Tibial nerve (tissue), 3 donors: Measurements from ENCODE around the gene GRK2.

Source experiments
- CTCF ChIP-seq, 5 experiments: fragments of 200-600 bp in 3 of 5; fragments of 450-650 bp in 2 of 5; sonication (generic) in 3 of 5; IDR thresholded peaks; one replicate each; pipeline ENCODE4 v1.5.1; 2016 to 2019; ENCODE audit warnings: antibody characterized with exemption in 5 of 5, mild to moderate bottlenecking in 3 of 5, moderate library complexity in 2 of 5
- POLR2A ChIP-seq, 2 donors: fragments of 450-650 bp; IDR thresholded peaks; one replicate each; pipeline ENCODE4 v1.6.1; 2017; ENCODE audit warnings: antibody characterized with exemption in 2 of 2, mild to moderate bottlenecking in 2 of 2, moderate library complexity in 2 of 2

DNA sequence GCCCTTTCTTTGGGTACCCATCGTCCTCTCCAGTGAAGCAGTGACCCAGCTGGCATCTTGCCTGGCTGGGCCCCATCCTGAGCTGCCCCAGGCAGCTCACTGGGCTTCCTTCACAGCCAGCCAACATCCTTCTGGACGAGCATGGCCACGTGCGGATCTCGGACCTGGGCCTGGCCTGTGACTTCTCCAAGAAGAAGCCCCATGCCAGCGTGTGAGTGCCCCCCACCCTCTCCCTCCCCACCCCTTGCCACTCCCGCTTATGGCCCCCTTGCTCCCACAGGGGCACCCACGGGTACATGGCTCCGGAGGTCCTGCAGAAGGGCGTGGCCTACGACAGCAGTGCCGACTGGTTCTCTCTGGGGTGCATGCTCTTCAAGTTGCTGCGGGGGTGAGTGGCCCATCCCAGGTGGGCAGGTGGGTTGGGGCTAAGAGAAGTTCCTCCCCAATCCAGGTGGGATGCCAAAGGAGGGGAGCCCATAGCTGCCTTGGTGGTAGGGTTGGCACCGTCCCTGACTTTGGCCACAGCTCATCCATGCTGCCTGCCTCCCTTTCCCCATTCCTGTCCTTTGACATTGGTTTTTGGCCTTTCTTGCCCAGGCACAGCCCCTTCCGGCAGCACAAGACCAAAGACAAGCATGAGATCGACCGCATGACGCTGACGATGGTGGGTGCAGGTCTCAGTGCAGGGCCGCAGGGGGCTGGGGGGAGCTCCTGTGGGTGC lies 16.0 kb downstream of the GRK2 start:
- TF ChIP-seq CTCF (IDR thresholded peaks at IDR 0.05) (no peak), POLR2A (IDR thresholded peaks at IDR 0.05) (no peak)
